NCI-H2107 treated with DMSO at 0.1 percent for 48 hours (cell line): ENCODE data around the gene CDCA4.
"Not testable (repeated sequence)": the region's sequence is repeated elsewhere in the genome, so short reads cannot be mapped to it uniquely, and the experiment has no call there.

ENCODE experiments used
- DNase-seq: peaks from one replicate; lab custom pipeline; 2025; ENCODE audit not compliant: unreplicated experiment; lab: John Stamatoyannopoulos, UW

The CDCA4 gene

GRCh38 chr14:105020815-105021655 lies at the start of gene CDCA4:
CDCA4 (minus strand) TSS chr14:105021083; CDS start chr14:105011929, 9,154 bp downstream.
- DNase-seq = peak; percentile 99

- DNase-seq = no peak
Measured at GRCh38 chr14:105069871-105070759, 49.2 kb upstream of the CDCA4 start.

GRCh38 chr14:105069522-105069870 lies 48.6 kb upstream of the CDCA4 start:
- no peak for DNase-seq

- no peak for DNase-seq
Measured at GRCh38 chr14:105068818-105069217, 47.9 kb upstream of the CDCA4 start.

- no peak for DNase-seq
Measured at GRCh38 chr14:105067969-105068301, 47.1 kb upstream of the CDCA4 start.

GRCh38 chr14:105067140-105067968 lies 46.5 kb upstream of the CDCA4 start:
- DNase-seq = no peak

GRCh38 chr14:105066240-105067071 lies 45.6 kb upstream of the CDCA4 start:
- DNase-seq = no peak

GRCh38 chr14:105065280-105066228 lies 44.7 kb upstream of the CDCA4 start, which contains the start of gene GPR132:
GPR132 (minus strand) TSS chr14:105065430; CDS start chr14:105055420, 10,010 bp downstream.
- no peak for DNase-seq

GRCh38 chr14:105064721-105065143 lies 43.8 kb upstream of the CDCA4 start:
- no peak for DNase-seq

- DNase-seq = no peak
Measured at GRCh38 chr14:105064001-105064400, 43.1 kb upstream of the CDCA4 start.

- DNase-seq = not testable (repeated sequence)
Measured at GRCh38 chr14:105063506-105063905, 42.6 kb upstream of the CDCA4 start.

GRCh38 chr14:105063056-105063455 lies 42.2 kb upstream of the CDCA4 start:
- no peak for DNase-seq

GRCh38 chr14:105062048-105062433 lies 41.2 kb upstream of the CDCA4 start:
- DNase-seq = no peak

- DNase-seq = no peak
Measured at GRCh38 chr14:105061428-105062047, 40.7 kb upstream of the CDCA4 start.

GRCh38 chr14:105060751-105061427 lies 40.0 kb upstream of the CDCA4 start:
- DNase-seq = no peak

- DNase-seq = no peak
Measured at GRCh38 chr14:105059925-105060565, 39.2 kb upstream of the CDCA4 start.

GRCh38 chr14:105059035-105059924 lies 38.4 kb upstream of the CDCA4 start:
- DNase-seq = no peak
